Peyer's patch (tissue), 4 donors: ENCODE results near the gene TRAK2. TPM values are rescaled to one million over a fixed set of nuclear protein-coding genes. Genes with fewer than 3 reads are reported as not detected.
A peak's percentile ranks its signal among the peaks of the same experiment; 100 is the strongest.

Experiments used
- DNase-seq, 3 donors: peaks; one replicate each; pipeline ENCODE4 v3.0.0-alpha.2; 2017 to 2019
- H3K27ac ChIP-seq, 4 donors: fragments of 200-600 bp; sonication (generic); one replicate each; pipeline ENCODE4 v1.5.1; 2016 to 2019
- H3K27me3 ChIP-seq, 2 donors: fragments of 200-600 bp; sonication (generic); one replicate each; pipeline ENCODE4 v1.5.1; 2019
- H3K36me3 ChIP-seq, 3 donors: fragments of 200-600 bp; sonication (generic); one replicate each; pipeline ENCODE4 v1.5.1; 2016 to 2019
- H3K4me1 ChIP-seq, 4 donors: fragments of 200-600 bp; sonication (generic); one replicate each; pipeline ENCODE4 v1.5.1; 2016 to 2019
- H3K4me3 ChIP-seq, 4 donors: fragments of 200-600 bp; sonication (generic); 1 replicate in 3 of 4; 2 replicates in 1 of 4; pipeline ENCODE4 v1.5.1; 2016 to 2019; ENCODE audit warnings: mild to moderate bottlenecking in 1 of 4
- H3K9me3 ChIP-seq, 4 donors: fragments of 200-600 bp; sonication (generic); one replicate each; pipeline ENCODE4 v1.5.1; 2016 to 2019; ENCODE audit warnings: mild to moderate bottlenecking in 1 of 4
- POLR2A ChIP-seq, 2 donors: fragments of 450-650 bp; IDR thresholded peaks; one replicate each; pipeline ENCODE4 v1.5.1; 2017; ENCODE audit warnings: antibody characterized with exemption in 2 of 2, mild to moderate bottlenecking in 2 of 2, moderate library complexity in 2 of 2
- total RNA-seq, 4 donors: library from RNA; depleted of rRNA; stranded (reverse); fragments of >200 nt; gene quantifications; one replicate each; pipeline ENCODE4 v1.1.0, GENCODE V29; 2016
- TF ChIP-seq, protein P1 (sequence below), 6 experiments: fragments of 450-650 bp in 4 of 6; fragments of 200-600 bp in 2 of 6; sonication (generic) in 1 of 6; IDR thresholded peaks; one replicate each; pipeline ENCODE4 v1.5.1; 2017 to 2019; ENCODE audit warnings: antibody characterized with exemption in 6 of 6, mild to moderate bottlenecking in 3 of 6, moderate library complexity in 1 of 6

The TRAK2 gene
- total RNA-seq, 4 donors from 2014 or later, result 31.2 to 69.3 (median 47.8) TPM

- H3K27ac ChIP-seq, result no peak overlapping the region
- H3K4me3 ChIP-seq, result no peak overlapping the region
- no peaks in the 10 kb centered on the region for H3K27me3 ChIP-seq
- TF ChIP-seq, protein P1, sequence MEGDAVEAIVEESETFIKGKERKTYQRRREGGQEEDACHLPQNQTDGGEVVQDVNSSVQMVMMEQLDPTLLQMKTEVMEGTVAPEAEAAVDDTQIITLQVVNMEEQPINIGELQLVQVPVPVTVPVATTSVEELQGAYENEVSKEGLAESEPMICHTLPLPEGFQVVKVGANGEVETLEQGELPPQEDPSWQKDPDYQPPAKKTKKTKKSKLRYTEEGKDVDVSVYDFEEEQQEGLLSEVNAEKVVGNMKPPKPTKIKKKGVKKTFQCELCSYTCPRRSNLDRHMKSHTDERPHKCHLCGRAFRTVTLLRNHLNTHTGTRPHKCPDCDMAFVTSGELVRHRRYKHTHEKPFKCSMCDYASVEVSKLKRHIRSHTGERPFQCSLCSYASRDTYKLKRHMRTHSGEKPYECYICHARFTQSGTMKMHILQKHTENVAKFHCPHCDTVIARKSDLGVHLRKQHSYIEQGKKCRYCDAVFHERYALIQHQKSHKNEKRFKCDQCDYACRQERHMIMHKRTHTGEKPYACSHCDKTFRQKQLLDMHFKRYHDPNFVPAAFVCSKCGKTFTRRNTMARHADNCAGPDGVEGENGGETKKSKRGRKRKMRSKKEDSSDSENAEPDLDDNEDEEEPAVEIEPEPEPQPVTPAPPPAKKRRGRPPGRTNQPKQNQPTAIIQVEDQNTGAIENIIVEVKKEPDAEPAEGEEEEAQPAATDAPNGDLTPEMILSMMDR (IDR thresholded peaks at IDR 0.05), result no peak
- no peak for TF ChIP-seq POLR2A (IDR thresholded peaks at IDR 0.05)
- peaks cover 0 to 20% (median 0%) of the 10 kb centered on the region in 3 donors for H3K36me3 ChIP-seq
- H3K9me3 ChIP-seq, result no peaks in the 10 kb centered on the region
- no peaks in the 10 kb centered on the region for H3K4me1 ChIP-seq
- DNase-seq, result no peak
These were observed 91.0 kb downstream of the TRAK2 start for GRCh38 chr2:201360256-201360655.

- DNase-seq, result no peak
- H3K4me1 ChIP-seq, result no peaks in the 10 kb centered on the region
These were observed 92.6 kb downstream of the TRAK2 start for GRCh38 chr2:201358684-201359083.

DNA sequence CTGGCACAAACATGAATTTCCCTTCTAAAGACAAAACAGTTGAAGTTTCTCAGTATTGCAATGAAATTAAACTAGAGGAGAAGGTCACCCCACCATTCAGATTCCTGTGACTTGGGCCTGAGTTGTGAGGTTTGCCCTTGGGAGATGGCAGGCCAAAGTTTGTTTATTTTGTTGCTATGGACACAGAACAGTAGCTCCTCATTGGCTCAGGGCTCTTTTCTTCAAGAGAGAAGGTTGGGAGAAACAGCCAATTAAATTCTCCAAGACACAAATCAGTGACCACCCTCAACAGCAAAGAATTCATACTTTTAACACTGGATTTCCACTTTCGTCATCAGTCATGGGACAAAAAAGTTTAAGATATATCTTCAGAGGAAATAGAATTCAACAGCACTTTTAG, 94.0 kb downstream of the TRAK2 start, which contains the start of gene FLACC1:
FLACC1 (minus strand) TSS at position 125 of the 400 bp plus-strand sequence. CDS start 5,941 bp downstream, outside the sequence.
- peaks cover 0 to 13% (median 0%) of the 10 kb centered on the region in 3 donors for H3K36me3 ChIP-seq
- no peaks in the 10 kb centered on the region for H3K9me3 ChIP-seq
- no peaks in the 10 kb centered on the region for H3K27me3 ChIP-seq
- H3K27ac ChIP-seq, result peak within 1 kb of the TSS in 1 of 4 donors; percentile 37
- no peak within 1 kb of the TSS for H3K4me3 ChIP-seq
- no peak for DNase-seq
- H3K4me1 ChIP-seq, result no peaks in the 10 kb centered on the region
- no peak for TF ChIP-seq POLR2A (IDR thresholded peaks at IDR 0.05)
- TF ChIP-seq, protein P1 (IDR thresholded peaks at IDR 0.05), result no peak

More at GRCh38 chr2:201358684-201359083, 92.6 kb downstream of the TRAK2 start:
- no peaks in the 10 kb centered on the region for H3K9me3 ChIP-seq
- no peak for TF ChIP-seq POLR2A (IDR thresholded peaks at IDR 0.05)
- TF ChIP-seq, protein P1 (IDR thresholded peaks at IDR 0.05), result no peak
- H3K36me3 ChIP-seq, result peaks cover 0 to 20% (median 0%) of the 10 kb centered on the region in 3 donors
- no peaks in the 10 kb centered on the region for H3K27me3 ChIP-seq
- no peak overlapping the region for H3K27ac ChIP-seq
- no peak overlapping the region for H3K4me3 ChIP-seq

- TF ChIP-seq, protein P1 (IDR thresholded peaks at IDR 0.05), result no peak
- TF ChIP-seq POLR2A (IDR thresholded peaks at IDR 0.05), result no peak
- no peaks in the 10 kb centered on the region for H3K4me1 ChIP-seq
- peaks cover 0 to 3% (median 0%) of the 10 kb centered on the region in 3 donors for H3K36me3 ChIP-seq
- H3K4me3 ChIP-seq, result no peak overlapping the region
- H3K27me3 ChIP-seq, result no peaks in the 10 kb centered on the region
- no peaks in the 10 kb centered on the region for H3K9me3 ChIP-seq
- no peak for DNase-seq
- H3K27ac ChIP-seq, result no peak overlapping the region
These were observed 98.1 kb downstream of the TRAK2 start for GRCh38 chr2:201353116-201353515.

DNA sequence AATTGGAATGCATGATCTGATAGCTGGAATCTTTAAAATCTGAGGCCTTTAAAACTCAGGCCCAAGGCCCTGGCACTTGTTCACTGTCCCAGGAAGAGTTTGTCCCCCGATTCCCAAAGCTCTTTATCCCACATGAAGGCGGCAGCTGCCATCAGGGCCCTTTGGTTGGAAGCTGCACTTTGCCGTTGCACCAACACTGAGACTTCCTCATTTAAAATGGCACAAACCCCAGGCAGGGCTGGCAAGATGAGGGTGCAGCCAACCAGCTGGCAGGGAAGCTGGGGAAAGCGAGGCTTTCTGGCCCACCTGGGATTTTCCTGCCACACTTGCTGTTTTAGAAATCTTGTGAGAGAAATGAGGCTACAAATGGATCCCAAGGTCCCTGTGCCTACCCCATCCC, 100.4 kb downstream of the TRAK2 start:
- TF ChIP-seq POLR2A (IDR thresholded peaks at IDR 0.05), result no peak
- TF ChIP-seq, protein P1 (IDR thresholded peaks at IDR 0.05), result no peak
- H3K9me3 ChIP-seq, result no peaks in the 10 kb centered on the region
- no peaks in the 10 kb centered on the region for H3K27me3 ChIP-seq
- no peaks in the 10 kb centered on the region for H3K4me1 ChIP-seq
- no peak overlapping the region for H3K4me3 ChIP-seq
- DNase-seq, result no peak
- peaks cover 0 to 3% (median 0%) of the 10 kb centered on the region in 3 donors for H3K36me3 ChIP-seq
- no peak overlapping the region for H3K27ac ChIP-seq

DNA sequence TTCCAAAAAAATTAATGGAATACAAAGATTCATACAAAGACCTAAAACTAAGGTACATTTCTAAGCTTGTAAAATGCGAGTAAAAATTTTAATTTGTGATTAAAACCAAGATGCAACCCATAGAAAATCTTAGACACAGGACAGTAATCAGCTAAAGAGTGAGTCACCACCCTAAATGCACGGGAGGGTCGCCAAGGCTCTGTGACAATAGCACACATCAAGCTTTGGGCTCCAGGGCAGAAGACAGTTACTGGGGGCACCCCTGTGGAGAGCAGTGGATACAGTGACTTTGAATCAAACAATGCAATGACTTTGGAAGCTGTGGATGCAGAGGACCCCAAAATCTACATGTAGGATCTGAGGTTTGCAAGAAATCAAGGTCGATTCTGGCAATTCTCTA, 101.7 kb downstream of the TRAK2 start:
- Histone ChIP-seq H3K4me1 (no peaks in the 10 kb centered on the region), H3K4me3 (no peak overlapping the region), H3K27ac (no peak overlapping the region), H3K27me3 (no peaks in the 10 kb centered on the region), H3K36me3 (peaks cover 0 to 3% (median 0%) of the 10 kb centered on the region in 3 donors), H3K9me3 (no peaks in the 10 kb centered on the region)
- DNase-seq, result no peak
- TF ChIP-seq, protein P1 (IDR thresholded peaks at IDR 0.05), result no peak
- TF ChIP-seq POLR2A (IDR thresholded peaks at IDR 0.05), result no peak
